Measurements from ENCODE around the gene SUB1.
"Not testable (repeated sequence)": the region's sequence is repeated elsewhere in the genome, so short reads cannot be mapped to it uniquely, and the experiment has no call there.

The SUB1 gene

DNA sequence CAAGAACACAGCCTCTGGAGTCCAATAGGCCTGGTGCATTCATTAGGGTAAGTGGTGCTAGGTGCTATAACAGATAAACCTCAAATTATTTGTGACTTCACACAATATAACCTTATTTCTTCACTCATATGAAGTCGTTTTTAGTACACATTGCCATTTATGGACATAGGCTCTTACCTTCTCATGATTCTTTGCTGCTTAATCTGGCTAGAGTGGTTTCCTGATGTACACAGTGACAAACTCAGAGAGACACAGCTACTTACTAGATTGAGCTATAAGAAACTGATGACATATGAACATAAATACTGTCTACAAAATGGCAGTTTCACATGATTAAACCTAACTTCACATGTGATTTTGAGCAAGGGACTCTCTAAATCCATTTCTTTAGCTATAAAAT, 14.2 kb upstream of the SUB1 start:
- TF ChIP-seq, protein P1, sequence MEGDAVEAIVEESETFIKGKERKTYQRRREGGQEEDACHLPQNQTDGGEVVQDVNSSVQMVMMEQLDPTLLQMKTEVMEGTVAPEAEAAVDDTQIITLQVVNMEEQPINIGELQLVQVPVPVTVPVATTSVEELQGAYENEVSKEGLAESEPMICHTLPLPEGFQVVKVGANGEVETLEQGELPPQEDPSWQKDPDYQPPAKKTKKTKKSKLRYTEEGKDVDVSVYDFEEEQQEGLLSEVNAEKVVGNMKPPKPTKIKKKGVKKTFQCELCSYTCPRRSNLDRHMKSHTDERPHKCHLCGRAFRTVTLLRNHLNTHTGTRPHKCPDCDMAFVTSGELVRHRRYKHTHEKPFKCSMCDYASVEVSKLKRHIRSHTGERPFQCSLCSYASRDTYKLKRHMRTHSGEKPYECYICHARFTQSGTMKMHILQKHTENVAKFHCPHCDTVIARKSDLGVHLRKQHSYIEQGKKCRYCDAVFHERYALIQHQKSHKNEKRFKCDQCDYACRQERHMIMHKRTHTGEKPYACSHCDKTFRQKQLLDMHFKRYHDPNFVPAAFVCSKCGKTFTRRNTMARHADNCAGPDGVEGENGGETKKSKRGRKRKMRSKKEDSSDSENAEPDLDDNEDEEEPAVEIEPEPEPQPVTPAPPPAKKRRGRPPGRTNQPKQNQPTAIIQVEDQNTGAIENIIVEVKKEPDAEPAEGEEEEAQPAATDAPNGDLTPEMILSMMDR (conservative IDR thresholded peaks at IDR 0.05; ENCODE audit: low read depth, low read length): no peak
- no peak for DNase-seq (ENCODE audit: low read depth)
- no peak overlapping the region for H3K4me3 ChIP-seq (ENCODE audit: low read length)

DNA sequence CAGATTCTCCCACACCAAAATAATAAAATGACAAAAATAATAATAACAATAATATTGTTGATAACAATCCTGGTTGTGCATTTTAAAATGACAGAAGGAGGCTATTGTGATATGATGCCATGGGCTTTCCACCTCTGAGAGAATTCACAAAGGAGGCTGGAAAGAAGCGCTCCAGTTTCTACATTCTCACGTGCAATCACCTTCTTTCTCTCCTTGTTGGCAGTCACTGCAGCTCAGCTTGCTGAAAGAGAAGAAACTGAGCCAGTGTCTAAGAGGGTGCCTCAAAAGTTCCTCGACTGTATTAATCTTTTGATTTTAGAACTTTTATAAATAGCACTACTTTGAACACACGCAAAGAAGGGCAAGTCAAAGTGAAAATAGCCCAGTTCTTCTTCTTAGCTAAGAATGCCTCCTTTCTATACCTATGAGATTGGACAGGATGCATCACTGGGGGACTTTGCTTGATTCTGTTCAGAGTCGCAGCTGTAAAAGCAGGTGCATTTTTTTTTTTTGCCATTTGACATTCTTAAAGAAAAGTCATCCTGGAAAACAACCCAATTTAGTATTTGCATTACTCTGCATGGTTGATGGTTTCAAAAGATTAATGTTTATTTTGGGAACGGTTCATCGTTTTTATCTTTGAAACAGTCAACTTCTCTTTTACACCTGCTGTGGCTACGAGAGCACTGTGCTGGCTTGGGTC, 12.4 kb upstream of the SUB1 start:
- TF ChIP-seq, protein P1 (conservative IDR thresholded peaks at IDR 0.05; ENCODE audit: low read depth, low read length): no peak
- DNase-seq (ENCODE audit: low read depth): no peak

DNA sequence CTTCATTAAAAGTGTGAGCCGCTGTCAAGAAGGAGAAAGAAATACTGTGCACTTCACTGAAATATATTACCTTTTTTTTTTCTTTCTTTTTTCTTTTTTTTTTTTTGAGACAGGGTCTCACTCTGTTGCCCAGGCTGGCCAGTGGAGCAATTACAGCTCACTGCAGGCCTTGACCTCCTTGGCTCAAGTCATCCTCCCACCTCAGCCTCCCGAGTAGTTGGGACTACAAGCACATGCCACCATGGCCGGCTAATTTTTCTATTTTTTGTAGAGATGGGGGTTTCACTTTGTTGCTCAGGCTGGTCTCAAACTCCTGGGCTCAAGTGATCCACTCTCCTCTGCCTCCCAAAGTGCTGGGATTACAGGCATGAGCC, 11.9 kb upstream of the SUB1 start:
- DNase-seq (ENCODE audit: low read depth); H3K4me3 ChIP-seq (ENCODE audit: low read length): not testable (repeated sequence)

More for the DNA sequence above, 12.4 kb upstream of the SUB1 start:
- H3K4me3 ChIP-seq (ENCODE audit: low read length): no peak overlapping the region

DNA sequence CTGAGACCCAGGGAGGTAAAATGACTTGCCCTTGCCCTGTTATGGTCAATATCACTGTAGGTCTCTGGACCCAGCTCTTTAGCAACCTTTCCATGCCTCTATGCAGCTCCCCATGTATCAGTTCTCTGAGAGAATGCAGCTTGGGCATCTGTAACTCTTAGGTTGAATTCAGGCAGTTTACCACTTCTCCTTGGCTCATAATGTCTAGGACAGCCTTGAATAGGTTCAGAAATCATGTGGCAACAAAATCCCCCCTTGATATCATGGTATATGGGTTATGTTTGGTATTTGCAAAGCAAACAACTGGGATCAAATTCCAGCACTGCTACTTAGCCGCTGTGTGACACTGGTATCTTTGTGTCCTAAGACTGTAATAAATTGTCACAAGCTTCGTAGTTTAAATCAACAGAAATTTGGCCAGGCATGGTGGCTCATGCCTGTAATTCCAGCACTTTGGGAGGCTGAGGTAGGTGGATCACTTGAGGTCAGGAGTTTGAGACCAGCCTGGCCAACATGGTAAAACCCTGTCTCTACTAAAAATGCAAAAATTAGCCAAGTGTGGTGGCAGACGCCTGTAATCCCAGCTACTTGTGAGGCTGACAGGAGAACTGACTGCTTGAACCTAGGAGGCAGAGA, 10.7 kb upstream of the SUB1 start:
- no peak overlapping the region for H3K4me3 ChIP-seq (ENCODE audit: low read length)
- TF ChIP-seq, protein P1 (conservative IDR thresholded peaks at IDR 0.05; ENCODE audit: low read depth, low read length): no peak
- DNase-seq (ENCODE audit: low read depth): no peak

DNA sequence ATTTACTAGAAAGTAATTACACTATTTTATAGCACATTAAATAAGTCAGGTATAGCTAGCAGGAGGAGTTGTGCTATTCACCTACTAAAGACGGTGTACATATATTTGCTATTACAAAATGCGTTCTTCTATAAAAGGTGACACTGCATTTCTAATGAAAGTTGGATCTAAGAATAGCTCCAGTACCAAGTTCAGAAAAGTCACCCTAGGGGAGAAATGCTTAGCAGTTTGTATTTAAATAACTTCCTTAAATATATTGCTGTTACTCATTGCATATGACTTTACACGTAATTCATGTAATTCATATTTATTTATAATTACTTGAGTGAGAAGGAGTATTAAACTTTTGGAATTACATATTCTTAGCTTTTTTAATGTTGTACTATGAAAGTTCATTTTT, 7.0 kb upstream of the SUB1 start:
- H3K4me3 ChIP-seq (ENCODE audit: low read length): no peak overlapping the region
- TF ChIP-seq, protein P1 (conservative IDR thresholded peaks at IDR 0.05; ENCODE audit: low read depth, low read length): no peak
- no peak for DNase-seq (ENCODE audit: low read depth)

DNA sequence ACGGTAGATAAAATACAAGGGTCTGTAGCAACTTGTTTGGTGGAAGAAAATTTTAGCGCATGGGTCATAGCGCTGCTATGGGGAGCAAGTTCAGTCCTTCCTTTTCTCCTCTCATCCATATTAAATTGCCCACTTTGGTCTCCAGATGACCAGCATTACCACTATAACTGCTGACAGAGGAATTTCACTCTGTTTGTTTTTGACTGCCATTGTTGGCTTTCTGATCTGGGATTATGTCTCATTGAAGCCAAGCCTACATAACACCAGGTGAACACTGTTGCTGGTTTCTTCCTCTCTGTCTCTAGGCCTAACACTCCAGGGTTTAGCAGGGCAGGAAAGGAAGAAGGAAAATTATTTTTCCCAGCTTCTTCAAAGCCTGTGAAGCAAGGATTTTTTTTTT, 6.6 kb upstream of the SUB1 start:
- DNase-seq (ENCODE audit: low read depth): no peak
- H3K4me3 ChIP-seq (ENCODE audit: low read length): no peak overlapping the region
- TF ChIP-seq, protein P1 (conservative IDR thresholded peaks at IDR 0.05; ENCODE audit: low read depth, low read length): no peak

DNA sequence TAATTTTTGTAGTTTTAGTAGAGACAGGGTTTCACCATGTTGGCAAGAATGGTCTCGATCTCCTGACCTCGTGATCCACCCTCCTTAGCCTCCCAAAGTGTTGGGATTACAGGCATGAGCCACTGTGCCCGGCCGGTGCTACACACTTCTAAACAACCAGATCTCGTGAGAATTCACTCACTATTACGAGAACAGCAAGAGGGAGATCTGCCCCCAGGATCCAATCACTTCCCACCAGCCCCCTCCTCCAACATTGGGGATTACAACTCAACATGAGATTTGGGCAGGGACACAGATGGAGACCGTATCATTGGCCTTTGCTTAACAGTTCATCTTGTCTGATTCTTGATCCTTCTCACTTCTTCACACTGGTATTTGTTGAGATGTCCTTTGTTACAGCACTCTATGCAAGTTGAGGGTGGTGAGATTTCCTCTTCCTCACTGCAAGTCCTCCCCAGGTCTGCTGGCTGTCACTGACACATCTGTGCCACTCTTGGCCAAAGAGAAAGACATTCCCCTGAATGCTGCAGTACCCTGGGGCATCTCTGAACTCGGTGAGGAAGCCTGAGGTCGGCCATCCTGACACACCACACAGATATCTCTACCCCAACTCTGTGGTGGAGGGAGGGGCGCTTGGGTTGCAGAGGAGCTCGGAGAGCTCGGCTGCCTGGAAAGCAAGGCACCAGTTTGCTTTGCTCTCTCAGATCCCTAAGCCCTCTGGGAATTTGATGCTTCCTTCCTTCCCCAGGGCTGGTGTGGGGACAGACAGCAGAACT, 4.2 kb upstream of the SUB1 start:
- TF ChIP-seq, protein P1 (conservative IDR thresholded peaks at IDR 0.05; ENCODE audit: low read depth, low read length): no peak

More for the DNA sequence above, 4.2 kb upstream of the SUB1 start:
- no peak overlapping the region for H3K4me3 ChIP-seq (ENCODE audit: low read length)
- DNase-seq (ENCODE audit: low read depth): no peak
